IMR-90 (cell line): ENCODE measurements around the gene AFDN. TPM values are rescaled to one million over a fixed set of nuclear protein-coding genes. Genes with fewer than 3 reads are reported as not detected.

Experiments used
- ATAC-seq: fragments of 200-7000 bp; cut with Tn5 transposase; 2 replicates; pipeline ENCODE4 v1.9.1; 2020; ENCODE audit warnings: low read depth, mild to moderate bottlenecking, moderate library complexity
- BruUV-seq: library from RNA; stranded (reverse); fragments of 400-500 nt; replicated peaks from 2 replicates; lab custom pipeline; 2021; lab: Mats Ljungman, UMichigan
- CTCF ChIA-PET: fragments of 300-600 bp; formaldehyde crosslinking; extraction: SDS; loops from one replicate; lab custom pipeline; 2021; ENCODE audit warnings: antibody characterized with exemption; lab: Yijun Ruan, JAX
- POLR2A ChIA-PET: fragments of 300-600 bp; sonication (Branson Sonifier 250); formaldehyde crosslinking; loops from one replicate; lab custom pipeline; 2022; ENCODE audit warnings: antibody characterized with exemption; ENCODE audit not compliant: unreplicated experiment; lab: Charles Lee
- DNase-seq: peaks from one replicate; pipeline ENCODE4 v3.0.0; 2013
- H2AFZ ChIP-seq: replicated peaks from 2 replicates; pipeline ENCODE3; 2013; ENCODE audit warnings: low read length, mild to moderate bottlenecking; ENCODE audit not compliant: poor library complexity
- H2AK5ac ChIP-seq: 2 replicates; pipeline ENCODE4 v1.6.1; 2013; ENCODE audit warnings: low read depth, low read length, inconsistent platforms
- H2AK9ac ChIP-seq: replicated peaks from 2 replicates; pipeline ENCODE3; 2013; ENCODE audit warnings: mild to moderate bottlenecking, low read depth, low read length, moderate library complexity; ENCODE audit not compliant: poor library complexity
- H2BK120ac ChIP-seq: 2 replicates; pipeline ENCODE4 v1.6.1; 2013; ENCODE audit warnings: low read depth, low read length, inconsistent platforms
- H2BK15ac ChIP-seq: 3 replicates; pipeline ENCODE4 v1.6.1; 2013; ENCODE audit warnings: low read depth, low read length, inconsistent platforms
- H2BK20ac ChIP-seq: 2 replicates; pipeline ENCODE4 v1.6.1; 2013; ENCODE audit warnings: low read depth, mild to moderate bottlenecking, inconsistent platforms, low read length, moderate library complexity
- H2BK5ac ChIP-seq: 2 replicates; pipeline ENCODE4 v1.6.1; 2013; ENCODE audit warnings: mild to moderate bottlenecking, low read depth, low read length, inconsistent platforms; ENCODE audit not compliant: poor library complexity, severe bottlenecking
- H3K14ac ChIP-seq: replicated peaks from 2 replicates; pipeline ENCODE4 v1.6.1; 2013; ENCODE audit warnings: low read depth, low read length, inconsistent platforms
- H3K18ac ChIP-seq: 2 replicates; pipeline ENCODE4 v1.6.1; 2013; ENCODE audit warnings: low read depth, low read length, control low read depth
- H3K23ac ChIP-seq: 2 replicates; pipeline ENCODE4 v1.6.1; 2013; ENCODE audit warnings: low read depth, low read length, inconsistent platforms
- H3K27ac ChIP-seq: 2 replicates; pipeline ENCODE4 v1.5.1; 2013; ENCODE audit warnings: mild to moderate bottlenecking, control low read depth, low read length; ENCODE audit not compliant: insufficient read depth
- H3K27me3 ChIP-seq: 2 replicates; pipeline ENCODE4 v1.6.1; 2013; ENCODE audit warnings: low read length; ENCODE audit not compliant: control insufficient read depth, insufficient read depth
- H3K36me3 ChIP-seq: 2 replicates; pipeline ENCODE4 v1.6.1; 2013; ENCODE audit warnings: low read length, mixed read lengths; ENCODE audit not compliant: control insufficient read depth, insufficient read depth
- H3K4ac ChIP-seq: 2 replicates; pipeline ENCODE4 v1.6.1; 2013; ENCODE audit warnings: low read depth, low read length, inconsistent platforms
- H3K4me1 ChIP-seq: 2 replicates; pipeline ENCODE4 v1.6.1; 2013; ENCODE audit warnings: low read length, mixed read lengths; ENCODE audit not compliant: control insufficient read depth, insufficient read depth
- H3K4me2 ChIP-seq: 2 replicates; pipeline ENCODE4 v1.6.1; 2013; ENCODE audit warnings: low read depth, mild to moderate bottlenecking, control low read depth, low read length, moderate library complexity
- H3K4me3 ChIP-seq: 2 replicates; pipeline ENCODE4 v1.5.1; 2013; ENCODE audit warnings: low read depth, mild to moderate bottlenecking, control low read depth, low read length, moderate library complexity; ENCODE audit not compliant: insufficient read depth
- H3K56ac ChIP-seq: 2 replicates; pipeline ENCODE4 v1.6.1; 2013; ENCODE audit warnings: low read length, inconsistent platforms; ENCODE audit not compliant: insufficient read depth; ENCODE audit errors: extremely low read depth
- H3K79me1 ChIP-seq, 2 experiments: 2 replicates each; pipeline ENCODE4 v1.6.1; 2013; ENCODE audit warnings: low read length in 2 of 2, inconsistent platforms in 1 of 2, low read depth in 1 of 2
- H3K9ac ChIP-seq: 2 replicates; pipeline ENCODE4 v1.6.1; 2013; ENCODE audit warnings: low read depth, low read length, control low read depth
- H3K9me1 ChIP-seq: 2 replicates; pipeline ENCODE4 v1.6.1; 2013; ENCODE audit warnings: low read length, inconsistent platforms; ENCODE audit not compliant: insufficient read depth
- H3K9me3 ChIP-seq: 2 replicates; pipeline ENCODE4 v1.6.1; 2013; ENCODE audit warnings: low read length; ENCODE audit not compliant: control insufficient read depth, insufficient read depth
- H4K20me1 ChIP-seq: 2 replicates; pipeline ENCODE4 v1.6.1; 2013; ENCODE audit warnings: low read length, inconsistent platforms; ENCODE audit not compliant: insufficient read depth
- H4K5ac ChIP-seq: 2 replicates; pipeline ENCODE4 v1.6.1; 2013; ENCODE audit warnings: mild to moderate bottlenecking, low read depth, low read length, control low read depth
- H4K8ac ChIP-seq, 2 experiments: 2 replicates each; pipeline ENCODE4 v1.6.1; 2013; ENCODE audit warnings: low read depth in 2 of 2, low read length in 2 of 2, control low read depth in 1 of 2, inconsistent platforms in 1 of 2
- H4K91ac ChIP-seq: 2 replicates; pipeline ENCODE4 v1.6.1; 2013; ENCODE audit warnings: low read depth, low read length, inconsistent platforms; ENCODE audit not compliant: insufficient read depth
- BHLHE40 ChIP-seq: fragments of 150-350 bp; IDR thresholded peaks from 2 replicates; pipeline ENCODE4 v1.6.1; 2016; ENCODE audit warnings: mild to moderate bottlenecking, low read depth, low read length
- CEBPB ChIP-seq: IDR thresholded peaks from 2 replicates; pipeline ENCODE4 v1.6.1; 2012; ENCODE audit warnings: low read depth, low read length, improper control_type of control experiment
- CHD1 ChIP-seq: IDR thresholded peaks from 2 replicates; pipeline ENCODE4 v1.6.1; 2012; ENCODE audit warnings: low read depth, low read length, improper control_type of control experiment
- CTCF ChIP-seq: conservative IDR thresholded peaks from 2 replicates; pipeline ENCODE4 v1.5.1; 2012; ENCODE audit warnings: mild to moderate bottlenecking, low read depth, low read length, improper control_type of control experiment
- FOS ChIP-seq: fragments of 150-350 bp; IDR thresholded peaks from 2 replicates; pipeline ENCODE4 v1.6.1; 2016; ENCODE audit warnings: low read depth, low read length
- MAFK ChIP-seq: IDR thresholded peaks from 2 replicates; pipeline ENCODE4 v1.6.1; 2012; ENCODE audit warnings: low read depth, low read length, improper control_type of control experiment
- MAZ ChIP-seq: IDR thresholded peaks from 2 replicates; pipeline ENCODE4 v1.6.1; 2012; ENCODE audit warnings: low read depth, mild to moderate bottlenecking, low read length, improper control_type of control experiment, moderate library complexity, borderline replicate concordance
- MXI1 ChIP-seq: IDR thresholded peaks from 2 replicates; pipeline ENCODE4 v1.6.1; 2012; ENCODE audit warnings: low read depth, mild to moderate bottlenecking, low read length, moderate library complexity, borderline replicate concordance
- NFE2L2 ChIP-seq: fragments of 150-350 bp; IDR thresholded peaks from 2 replicates; pipeline ENCODE4 v1.6.1; 2016; ENCODE audit warnings: low read depth, mild to moderate bottlenecking, low read length
- POLR2A ChIP-seq: IDR thresholded peaks from 2 replicates; pipeline ENCODE4 v1.6.1; 2012; ENCODE audit warnings: mild to moderate bottlenecking, low read depth, low read length
- RAD21 ChIP-seq: IDR thresholded peaks from 2 replicates; pipeline ENCODE4 v1.6.1; 2012; ENCODE audit warnings: low read length, improper control_type of control experiment
- RCOR1 ChIP-seq: IDR thresholded peaks from 2 replicates; pipeline ENCODE4 v1.6.1; 2012; ENCODE audit warnings: mild to moderate bottlenecking, low read length, improper control_type of control experiment; ENCODE audit not compliant: insufficient replicate concordance
- RFX5 ChIP-seq: IDR thresholded peaks from 2 replicates; pipeline ENCODE4 v1.8.0; 2012; ENCODE audit warnings: low read depth, mild to moderate bottlenecking, low read length, moderate library complexity
- SMC3 ChIP-seq: fragments of 150-350 bp; IDR thresholded peaks from 2 replicates; pipeline ENCODE4 v1.6.1; 2016; ENCODE audit warnings: low read depth, mild to moderate bottlenecking, antibody characterized with exemption, low read length, moderate library complexity
- WGBS, 2 experiments: methylation state at CpG; one replicate each; pipeline versions ENCODE4 v1.1.5 to v1.1.7; 2013; ENCODE audit warnings: missing lambda C conversion rate in 2 of 2; ENCODE audit not compliant: insufficient read length in 1 of 2; ENCODE audit errors: extremely low coverage in 2 of 2; 5-methylcytosine and 5-hydroxymethylcytosine counted together
- dilution Hi-C: fragments of 300-500 bp; cut with HindIII; formaldehyde crosslinking; loops from one replicate; pipeline ENCODE4 v1.14.3; 2018; ENCODE audit warnings: low sequenced_read_pairs; ENCODE audit not compliant: unreplicated experiment
- in situ Hi-C: fragments of 300-500 bp; cut with MboI; formaldehyde crosslinking; loops from 3 replicates; pipeline ENCODE4 v1.14.3; 2019; ENCODE audit warnings: low sequenced_read_pairs, inconsistent platforms, mixed read lengths
- intact Hi-C: fragments of 100-400 bp; cut with micrococcal nuclease; formaldehyde crosslinking; loops from 2 replicates; pipeline ENCODE4 v1.10.0; 2022
- polyA plus RNA-seq, 3 experiments: library from polyadenylated mRNA; depleted of rRNA; stranded (reverse); fragments of >200 nt; gene quantifications; 2 replicates each; pipeline ENCODE4 v1.2.3, GENCODE V29; 2012; ENCODE audit warnings: low replicate concordance in 1 of 3
- total RNA-seq: library from RNA; depleted of rRNA; stranded (reverse); fragments of >200 nt; gene quantifications from 2 replicates; pipeline ENCODE4 v1.2.3, GENCODE V29; 2012
- TF ChIP-seq, protein P1 (sequence below): fragments of 150-350 bp; IDR thresholded peaks from 2 replicates; pipeline ENCODE4 v1.6.1; 2016; ENCODE audit warnings: low read depth, mild to moderate bottlenecking, low read length, moderate library complexity, borderline replicate concordance
- TF ChIP-seq, protein P2 (sequence below): fragments of 150-350 bp; IDR thresholded peaks from 2 replicates; pipeline ENCODE4 v1.6.1; 2017; ENCODE audit warnings: mild to moderate bottlenecking, antibody characterized with exemption, low read length, low read depth

The AFDN gene
- total and polyA plus RNA-seq, 2 of the 4 experiments (the other 2 are of a cell fraction): 11.6 to 20.8 TPM

DNA sequence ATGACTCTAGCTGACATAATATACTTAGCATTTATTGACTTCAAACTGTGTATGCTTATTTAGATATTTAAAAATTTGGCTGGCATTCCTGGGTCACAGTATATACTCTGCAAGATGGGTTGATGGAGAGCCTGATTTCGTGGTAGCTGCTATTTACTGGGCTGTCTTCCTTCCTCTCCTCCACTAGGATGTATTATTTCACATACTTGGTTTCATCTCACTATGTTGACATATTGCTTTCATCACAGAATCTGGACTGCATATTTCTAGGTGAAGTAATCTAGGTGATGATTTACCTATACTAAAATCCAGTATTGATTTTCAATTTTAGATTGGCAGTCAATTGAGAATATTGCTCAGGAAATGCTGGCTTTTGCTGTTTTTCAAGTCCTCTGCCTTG lies 15.7 kb downstream of the AFDN start:
- Histone ChIP-seq H4K8ac (no peak overlapping the region), H3K56ac (no peak overlapping the region), H2BK15ac (no peak overlapping the region), H2AFZ (no peak overlapping the region), H3K14ac (no peak overlapping the region), H3K4me1 (peaks cover 3% of the 10 kb centered on the region), H4K20me1 (peaks cover 22% of the 10 kb centered on the region), H4K91ac (no peak overlapping the region), H3K36me3 (no peaks in the 10 kb centered on the region), H3K4me2 (no peak overlapping the region), H3K4ac (no peak overlapping the region), H2AK5ac (no peak overlapping the region), H3K79me1 (peaks cover 27 to 32% of the 10 kb centered on the region in 2 experiments), H2BK120ac (no peak overlapping the region), H2BK20ac (no peak overlapping the region), H2BK5ac (no peak overlapping the region), H3K27ac (no peak overlapping the region), H3K9ac (no peak overlapping the region), H3K27me3 (no peaks in the 10 kb centered on the region), H3K18ac (no peak overlapping the region), H2AK9ac (no peak overlapping the region), H3K9me1 (no peaks in the 10 kb centered on the region; the same call in 1 of the 2 replicates), H4K5ac (no peak overlapping the region), H3K23ac (no peak overlapping the region), H3K9me3 (no peaks in the 10 kb centered on the region), H3K4me3 (no peak overlapping the region)
- ChIA-PET POLR2A (no interaction called here), CTCF (interaction anchor here (0.6 kb wide), 1 partner anchor 33 kb away, joined by 3 read pairs; no protein-coding TSS in a partner anchor)
- dilution Hi-C loops (no loop called here), intact Hi-C loops (no loop called here), in situ Hi-C loops (no loop called here)
- TF ChIP-seq BHLHE40 (no peak), RCOR1 (no peak), RAD21 (no peak), NFE2L2 (no peak), POLR2A (no peak), MAZ (no peak), RFX5 (no peak), SMC3 (no peak), MXI1 (no peak), FOS (no peak), CTCF (no peak), CHD1 (no peak), CEBPB (no peak), MAFK (no peak)
- TF ChIP-seq, protein P1, sequence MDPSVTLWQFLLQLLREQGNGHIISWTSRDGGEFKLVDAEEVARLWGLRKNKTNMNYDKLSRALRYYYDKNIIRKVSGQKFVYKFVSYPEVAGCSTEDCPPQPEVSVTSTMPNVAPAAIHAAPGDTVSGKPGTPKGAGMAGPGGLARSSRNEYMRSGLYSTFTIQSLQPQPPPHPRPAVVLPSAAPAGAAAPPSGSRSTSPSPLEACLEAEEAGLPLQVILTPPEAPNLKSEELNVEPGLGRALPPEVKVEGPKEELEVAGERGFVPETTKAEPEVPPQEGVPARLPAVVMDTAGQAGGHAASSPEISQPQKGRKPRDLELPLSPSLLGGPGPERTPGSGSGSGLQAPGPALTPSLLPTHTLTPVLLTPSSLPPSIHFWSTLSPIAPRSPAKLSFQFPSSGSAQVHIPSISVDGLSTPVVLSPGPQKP: no peak
- TF ChIP-seq, protein P2, sequence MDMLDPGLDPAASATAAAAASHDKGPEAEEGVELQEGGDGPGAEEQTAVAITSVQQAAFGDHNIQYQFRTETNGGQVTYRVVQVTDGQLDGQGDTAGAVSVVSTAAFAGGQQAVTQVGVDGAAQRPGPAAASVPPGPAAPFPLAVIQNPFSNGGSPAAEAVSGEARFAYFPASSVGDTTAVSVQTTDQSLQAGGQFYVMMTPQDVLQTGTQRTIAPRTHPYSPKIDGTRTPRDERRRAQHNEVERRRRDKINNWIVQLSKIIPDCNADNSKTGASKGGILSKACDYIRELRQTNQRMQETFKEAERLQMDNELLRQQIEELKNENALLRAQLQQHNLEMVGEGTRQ: no peak
- no peak for ATAC-seq
- no TSS peak for BruUV-seq
- no peak for DNase-seq
- WGBS, 2 experiments: no CpG with 5 or more reads among the region's 1 CpG
